HL-60 (cell line): ENCODE measurements around the gene GANAB.

Experiments
- SPI1 ChIP-seq: IDR thresholded peaks from 2 replicates; pipeline ENCODE4 v1.6.1; 2012; ENCODE audit warnings: low read depth, mild to moderate bottlenecking, borderline replicate concordance
- TF ChIP-seq, protein P1 (sequence below): IDR thresholded peaks from one replicate; pipeline ENCODE4 v1.5.1; 2011; ENCODE audit warnings: low read length, control low read depth, inconsistent platforms; ENCODE audit not compliant: insufficient read depth

DNA sequence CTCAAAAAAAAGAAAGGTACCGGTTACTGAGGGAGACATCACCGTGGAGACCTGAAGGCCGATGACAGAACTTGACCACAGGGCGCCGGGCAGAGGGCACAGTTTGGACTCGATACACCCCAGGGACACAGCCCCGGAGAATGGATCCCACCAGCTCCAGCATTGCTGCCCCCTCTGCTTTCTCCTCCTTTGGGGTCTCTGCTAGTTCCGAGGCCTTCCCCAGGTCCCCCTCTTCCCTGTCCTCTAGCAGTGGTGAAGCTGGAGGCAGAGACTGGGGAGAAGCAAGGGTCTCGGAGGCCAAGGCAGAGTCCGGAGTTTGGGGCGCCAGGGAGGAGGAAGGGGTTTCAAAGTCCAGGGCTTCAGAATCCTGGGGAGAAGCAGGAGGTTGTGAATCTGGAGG, 67.9 kb downstream of the GANAB start:
- TF ChIP-seq, protein P1, sequence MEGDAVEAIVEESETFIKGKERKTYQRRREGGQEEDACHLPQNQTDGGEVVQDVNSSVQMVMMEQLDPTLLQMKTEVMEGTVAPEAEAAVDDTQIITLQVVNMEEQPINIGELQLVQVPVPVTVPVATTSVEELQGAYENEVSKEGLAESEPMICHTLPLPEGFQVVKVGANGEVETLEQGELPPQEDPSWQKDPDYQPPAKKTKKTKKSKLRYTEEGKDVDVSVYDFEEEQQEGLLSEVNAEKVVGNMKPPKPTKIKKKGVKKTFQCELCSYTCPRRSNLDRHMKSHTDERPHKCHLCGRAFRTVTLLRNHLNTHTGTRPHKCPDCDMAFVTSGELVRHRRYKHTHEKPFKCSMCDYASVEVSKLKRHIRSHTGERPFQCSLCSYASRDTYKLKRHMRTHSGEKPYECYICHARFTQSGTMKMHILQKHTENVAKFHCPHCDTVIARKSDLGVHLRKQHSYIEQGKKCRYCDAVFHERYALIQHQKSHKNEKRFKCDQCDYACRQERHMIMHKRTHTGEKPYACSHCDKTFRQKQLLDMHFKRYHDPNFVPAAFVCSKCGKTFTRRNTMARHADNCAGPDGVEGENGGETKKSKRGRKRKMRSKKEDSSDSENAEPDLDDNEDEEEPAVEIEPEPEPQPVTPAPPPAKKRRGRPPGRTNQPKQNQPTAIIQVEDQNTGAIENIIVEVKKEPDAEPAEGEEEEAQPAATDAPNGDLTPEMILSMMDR = no peak
- no peak for TF ChIP-seq SPI1
